Stimulated activated CD8-positive, alpha-beta memory T cell treated with anti-CD3 and anti-CD28 coated beads, Interleukin-12 subunit alpha, Interleukin-12 subunit beta, amount 100 ng/mL, for 24 hours (primary cell): Measurements from ENCODE around the gene MPZL2.
"Not testable (repeated sequence)": the region's sequence is repeated elsewhere in the genome, so short reads cannot be mapped to it uniquely, and the experiment has no call there.

Source experiments
- DNase-seq: peaks from one replicate; pipeline ENCODE4 v3.0.0-alpha.2; 2020; ENCODE audit errors: extremely low read depth

The MPZL2 gene

GRCh38 chr11:118263695-118264568, at the start of gene MPZL2:
MPZL2 (minus strand) TSS chr11:118264297; CDS start chr11:118264153, 144 bp downstream.
- no peak for DNase-seq

GRCh38 chr11:118313242-118313641, 49.1 kb upstream of the MPZL2 start:
- DNase-seq, result no peak

GRCh38 chr11:118312328-118312727, 48.2 kb upstream of the MPZL2 start:
- no peak for DNase-seq

GRCh38 chr11:118311518-118311917, 47.4 kb upstream of the MPZL2 start:
- DNase-seq, result no peak

- no peak for DNase-seq
Measured at GRCh38 chr11:118310781-118311485, 46.8 kb upstream of the MPZL2 start.

- DNase-seq, result no peak
Measured at GRCh38 chr11:118310271-118310670, 46.2 kb upstream of the MPZL2 start.

GRCh38 chr11:118308995-118309528, 45.0 kb upstream of the MPZL2 start:
- not testable (repeated sequence) for DNase-seq

GRCh38 chr11:118306556-118306955, 42.5 kb upstream of the MPZL2 start:
- DNase-seq, result no peak

- DNase-seq, result no peak
Measured at GRCh38 chr11:118305726-118306125, 41.6 kb upstream of the MPZL2 start.

- no peak for DNase-seq
Measured at GRCh38 chr11:118304568-118305248, 40.6 kb upstream of the MPZL2 start, which contains the start of gene CD3E. CD3E (plus strand) TSS chr11:118304730; CDS start chr11:118304953, 223 bp downstream.

- no peak for DNase-seq
Measured at GRCh38 chr11:118304227-118304567, 40.1 kb upstream of the MPZL2 start.

- no peak for DNase-seq
Measured at GRCh38 chr11:118301600-118302195, 37.6 kb upstream of the MPZL2 start.

- no peak for DNase-seq
Measured at GRCh38 chr11:118295815-118296454, 31.8 kb upstream of the MPZL2 start.

GRCh38 chr11:118295199-118295598, 31.1 kb upstream of the MPZL2 start:
- no peak for DNase-seq

GRCh38 chr11:118294053-118294452, 30.0 kb upstream of the MPZL2 start:
- DNase-seq, result no peak

GRCh38 chr11:118291477-118292135, 27.5 kb upstream of the MPZL2 start:
- DNase-seq, result no peak

- no peak for DNase-seq
Measured at GRCh38 chr11:118290923-118291322, 26.8 kb upstream of the MPZL2 start.

- no peak for DNase-seq
Measured at GRCh38 chr11:118289401-118289800, 25.3 kb upstream of the MPZL2 start.

- no peak for DNase-seq
Measured at GRCh38 chr11:118287006-118287405, 22.9 kb upstream of the MPZL2 start.

GRCh38 chr11:118286545-118286944, 22.4 kb upstream of the MPZL2 start:
- DNase-seq, result no peak
